ENCODE measurements around the gene BTBD6.

Gene BTBD6

DNA sequence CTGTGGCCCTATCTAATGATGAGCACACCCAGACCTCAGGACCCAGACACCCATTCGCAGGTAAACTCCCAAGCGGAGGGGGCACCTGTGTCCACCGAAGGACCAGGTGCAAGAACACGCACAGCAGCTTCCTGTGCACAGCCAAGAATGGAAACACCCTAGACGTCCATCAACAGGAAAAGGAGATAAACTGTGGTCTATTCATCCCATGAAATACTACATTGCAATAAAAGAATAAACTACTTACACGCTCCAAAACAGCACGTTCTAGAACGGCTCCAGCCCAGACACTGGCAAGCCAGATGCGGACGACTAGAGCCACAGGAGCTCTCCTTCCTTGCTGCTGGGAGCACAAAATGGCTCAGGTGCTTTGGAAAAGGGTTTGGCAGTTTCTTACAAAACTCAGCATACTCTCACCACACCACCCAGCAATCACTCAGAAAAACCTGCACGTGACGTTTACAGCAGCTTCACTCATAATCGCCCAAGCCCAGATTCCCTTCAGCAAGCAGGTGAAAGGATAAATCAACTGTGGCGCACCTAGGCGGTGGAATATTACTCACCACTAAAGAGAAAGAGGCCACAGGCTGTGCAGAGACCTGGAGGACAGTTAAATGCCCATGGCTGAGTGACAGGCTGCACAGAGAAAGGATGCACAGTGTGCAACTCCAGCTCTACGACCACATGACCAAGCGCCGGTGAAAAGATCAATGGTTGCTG, 31.5 kb downstream of the BTBD6 start:
- Histone ChIP-seq H3K36me3 (peaks cover 6 to 25% (median 15%) of the 10 kb centered on the region in 11 experiments; a peak in 17 of 22 replicates), H3K27me3 (no peaks in the 10 kb centered on the region), H3K4me2 (peak overlapping the region in 7 of 11 experiments; percentile 17 to 95 (median 30); a peak in 12 of 22 replicates), H3K9ac (no peak overlapping the region), H3K4me1 (peaks cover 22 to 86% (median 76%) of the 10 kb centered on the region in 10 experiments), H4K20me1 (peaks cover 65 to 87% (median 85%) of the 10 kb centered on the region in 11 experiments), H3K9me3 (replicated peaks in 1 of 11) (no peaks in the 10 kb centered on the region), H3K4me3 (no peak overlapping the region), H3K27ac (no peak overlapping the region)
- TF ChIP-seq Cebpa-rat (IDR thresholded peaks at IDR 0.05), result no peak

DNA sequence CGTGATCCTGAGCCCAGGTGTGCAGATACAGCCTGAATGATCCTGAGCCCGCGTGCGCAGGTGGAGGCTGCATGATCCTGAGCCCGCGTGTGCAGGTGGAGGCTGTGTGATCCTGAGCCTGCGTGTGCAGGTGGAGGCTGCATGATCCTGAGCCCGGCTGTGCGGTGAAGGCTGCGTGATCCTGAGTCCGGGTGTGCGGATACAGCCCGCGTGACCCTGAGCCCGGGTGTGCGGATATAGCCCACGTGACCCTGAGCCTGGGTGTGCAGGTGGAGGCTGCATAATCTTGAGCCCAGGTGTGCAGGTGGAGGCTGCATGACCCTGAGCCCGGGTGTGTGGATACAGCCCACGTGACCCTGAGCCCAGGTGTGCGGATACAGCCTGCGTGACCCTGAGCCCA, 32.2 kb downstream of the BTBD6 start:
- Histone ChIP-seq H3K9me3 (replicated peaks in 1 of 11) (no peaks in the 10 kb centered on the region), H3K4me1 (peaks cover 30 to 86% (median 76%) of the 10 kb centered on the region in 10 experiments), H4K20me1 (peaks cover 61 to 87% (median 85%) of the 10 kb centered on the region in 11 experiments), H3K4me3 (no peak overlapping the region), H3K9ac (no peak overlapping the region), H3K27me3 (no peaks in the 10 kb centered on the region), H3K27ac (no peak overlapping the region), H3K4me2 (peak overlapping the region in 5 of 11 experiments; percentile 27 to 95 (median 91); a peak in 9 of 22 replicates), H3K36me3 (peaks cover 6 to 25% (median 15%) of the 10 kb centered on the region in 11 experiments; a peak in 17 of 22 replicates)
- TF ChIP-seq Cebpa-rat (IDR thresholded peaks at IDR 0.05), result no peak

DNA sequence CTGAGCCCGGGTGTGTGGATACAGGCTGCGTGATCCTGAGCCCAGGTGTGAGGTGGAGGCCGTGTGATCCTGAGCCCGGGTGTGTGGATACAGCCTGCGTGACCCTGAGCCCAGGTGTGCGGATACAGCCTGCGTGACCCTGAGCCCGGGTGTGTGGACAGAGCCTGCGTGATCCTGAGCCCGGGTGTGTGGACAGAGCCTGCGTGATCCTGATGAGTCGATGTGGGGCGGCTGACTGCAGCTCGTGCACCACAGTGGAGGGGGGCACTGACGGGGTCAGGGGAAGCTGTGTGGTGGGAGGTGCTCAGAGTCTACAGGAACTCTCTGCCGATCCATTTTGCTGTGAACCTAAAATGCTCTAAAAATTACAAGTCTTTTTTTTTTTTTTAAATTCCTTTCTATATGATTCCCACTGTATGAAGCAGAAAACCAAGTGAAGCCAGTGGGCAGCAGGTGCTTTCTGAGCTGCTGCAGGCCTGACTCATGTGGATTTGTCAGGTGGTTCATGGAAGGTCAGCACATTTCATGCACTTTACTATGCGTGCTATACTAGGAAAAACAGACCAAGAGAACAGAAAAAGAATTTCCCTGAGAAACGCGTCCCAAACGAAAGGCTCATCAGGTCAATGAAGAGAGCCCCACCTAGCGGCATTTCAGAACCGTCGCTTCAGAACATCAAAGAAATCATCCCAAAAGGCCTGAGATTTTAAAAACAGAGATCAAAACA, 33.2 kb downstream of the BTBD6 start:
- peak overlapping the region in 3 of 11 experiments; percentile 0 to 33 (median 2); a peak in 1 of 22 replicates for H3K27ac ChIP-seq
- peak overlapping the region in 7 of 11 experiments; percentile 8 to 72 (median 58); a peak in 9 of 22 replicates for H3K9ac ChIP-seq
- no peak for TF ChIP-seq Cebpa-rat (IDR thresholded peaks at IDR 0.05)
- H4K20me1 ChIP-seq, result peaks cover 68 to 93% (median 91%) of the 10 kb centered on the region in 11 experiments
- peak overlapping the region in 10 of 11 experiments; percentile 40 to 95 (median 86); a peak in 20 of 22 replicates for H3K4me2 ChIP-seq
- H3K4me3 ChIP-seq, result no peak overlapping the region
- H3K9me3 ChIP-seq (replicated peaks in 1 of 11), result no peaks in the 10 kb centered on the region
- H3K27me3 ChIP-seq, result no peaks in the 10 kb centered on the region
- H3K36me3 ChIP-seq, result peaks cover 6 to 25% (median 15%) of the 10 kb centered on the region in 11 experiments; a peak in 17 of 22 replicates
- peaks cover 39 to 93% (median 83%) of the 10 kb centered on the region in 10 experiments for H3K4me1 ChIP-seq

DNA sequence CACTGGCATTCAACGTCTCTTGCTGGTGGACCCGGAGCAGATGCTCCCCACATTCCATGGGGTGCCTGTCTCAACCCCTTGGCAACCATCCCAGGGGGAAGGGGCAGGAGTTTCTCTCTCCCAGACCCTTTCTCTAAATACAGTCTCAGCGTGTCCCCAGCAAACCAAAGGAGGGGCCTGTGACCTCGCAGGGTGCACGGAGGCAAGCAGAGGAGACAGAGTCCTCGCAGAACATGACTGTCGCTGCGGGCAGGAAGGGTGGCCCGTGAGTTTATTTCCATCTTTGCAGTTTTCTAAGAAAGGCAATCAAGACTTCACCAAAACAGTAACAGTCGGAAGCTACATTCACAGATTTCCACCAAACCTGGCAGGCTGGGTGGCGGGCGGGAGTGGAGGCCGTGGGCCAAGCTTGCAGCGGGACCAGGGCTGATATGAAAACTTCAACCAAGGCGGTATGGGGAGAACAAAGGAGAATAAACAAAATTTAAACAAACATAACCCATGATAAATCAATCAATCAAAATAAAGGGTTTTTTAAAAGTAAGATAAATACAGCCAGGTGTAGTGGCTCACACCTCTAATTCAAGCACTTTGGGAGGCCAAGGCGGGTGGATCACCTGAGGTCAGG, 33.9 kb downstream of the BTBD6 start:
- Histone ChIP-seq H3K4me2 (peak overlapping the region in 10 of 11 experiments; percentile 40 to 95 (median 86); a peak in 20 of 22 replicates), H3K4me1 (peaks cover 39 to 100% (median 90%) of the 10 kb centered on the region in 10 experiments), H3K9me3 (replicated peaks in 1 of 11) (no peaks in the 10 kb centered on the region), H3K36me3 (peaks cover 6 to 25% (median 15%) of the 10 kb centered on the region in 11 experiments; a peak in 17 of 22 replicates), H3K4me3 (no peak overlapping the region; a peak in 1 of 20 replicates), H3K27ac (peak overlapping the region in 5 of 11 experiments; percentile 0 to 70 (median 29); a peak in 5 of 22 replicates), H4K20me1 (peaks cover 74 to 100% (median 98%) of the 10 kb centered on the region in 11 experiments), H3K9ac (peak overlapping the region in 9 of 11 experiments; percentile 8 to 72 (median 46); a peak in 15 of 22 replicates), H3K27me3 (no peaks in the 10 kb centered on the region)
- TF ChIP-seq Cebpa-rat (IDR thresholded peaks at IDR 0.05), result no peak

DNA sequence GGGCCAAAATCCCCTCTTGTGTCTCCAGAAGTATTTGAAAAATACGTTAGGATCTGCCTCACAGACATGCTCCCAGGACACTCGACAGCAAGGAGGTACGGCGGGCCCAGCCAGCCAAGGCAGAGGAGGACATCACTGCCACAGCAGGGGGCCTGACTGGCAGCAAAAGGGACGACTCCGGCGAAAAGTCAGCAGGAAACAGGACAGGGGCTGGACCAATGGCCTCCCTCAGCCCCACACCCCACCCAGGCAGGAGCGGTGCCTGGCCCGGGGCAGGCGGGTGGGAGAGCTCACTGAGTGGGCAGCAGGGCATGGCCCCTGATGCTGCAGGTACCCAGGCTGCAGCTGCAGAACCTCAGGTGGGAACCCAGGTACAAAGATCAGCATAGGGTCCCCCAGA, 34.7 kb downstream of the BTBD6 start:
- H3K27me3 ChIP-seq, result no peaks in the 10 kb centered on the region
- peak overlapping the region; percentile 64 to 95 (median 84); a peak in 21 of 22 replicates for H3K4me2 ChIP-seq
- peaks cover 82 to 100% (median 99%) of the 10 kb centered on the region in 11 experiments for H4K20me1 ChIP-seq
- H3K4me3 ChIP-seq, result no peak overlapping the region
- peak overlapping the region in 8 of 11 experiments; percentile 3 to 72 (median 50); a peak in 12 of 22 replicates for H3K9ac ChIP-seq
- peaks cover 6 to 25% (median 15%) of the 10 kb centered on the region in 11 experiments; a peak in 17 of 22 replicates for H3K36me3 ChIP-seq
- peak overlapping the region in 7 of 11 experiments; percentile 20 to 70 (median 60); a peak in 11 of 22 replicates for H3K27ac ChIP-seq
- TF ChIP-seq Cebpa-rat (IDR thresholded peaks at IDR 0.05), result no peak
- peaks cover 39 to 100% (median 90%) of the 10 kb centered on the region in 10 experiments for H3K4me1 ChIP-seq
- no peaks in the 10 kb centered on the region for H3K9me3 ChIP-seq (replicated peaks in 1 of 11)

DNA sequence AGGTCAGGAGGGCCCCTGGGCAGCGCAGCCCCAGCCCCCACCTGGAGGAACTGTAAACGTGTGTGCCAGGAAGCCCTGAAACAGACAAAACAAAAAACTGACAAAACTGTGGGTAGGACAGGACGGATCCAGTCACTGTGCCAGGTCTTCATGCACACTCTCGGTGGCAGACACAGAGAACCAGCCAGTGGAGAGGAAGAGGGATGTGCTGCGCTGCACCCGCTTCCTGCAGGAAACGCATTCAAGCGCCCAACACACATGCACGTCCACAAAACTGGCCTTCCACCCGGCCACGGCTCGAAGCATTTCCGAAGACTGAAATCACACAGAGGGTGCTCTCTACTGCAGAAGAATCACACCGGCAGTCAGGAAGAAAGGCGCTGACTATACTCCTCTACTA, 35.6 kb downstream of the BTBD6 start:
- Histone ChIP-seq H3K4me1 (peaks cover 39 to 100% (median 95%) of the 10 kb centered on the region in 10 experiments), H3K27me3 (no peaks in the 10 kb centered on the region), H3K9me3 (replicated peaks in 1 of 11) (no peaks in the 10 kb centered on the region), H3K27ac (peak overlapping the region in 8 of 11 experiments; percentile 39 to 70 (median 58); a peak in 15 of 22 replicates), H3K4me3 (peak overlapping the region in 3 of 10 experiments; percentile 4 to 14 (median 6); a peak in 1 of 20 replicates), H3K4me2 (peak overlapping the region; percentile 64 to 95 (median 84)), H3K9ac (peak overlapping the region in 8 of 11 experiments; percentile 24 to 72 (median 50); a peak in 13 of 22 replicates), H3K36me3 (peaks cover 6 to 25% (median 15%) of the 10 kb centered on the region in 11 experiments; a peak in 17 of 22 replicates), H4K20me1 (peaks cover 85 to 100% (median 94%) of the 10 kb centered on the region in 11 experiments)
- TF ChIP-seq Cebpa-rat (IDR thresholded peaks at IDR 0.05), result no peak

DNA sequence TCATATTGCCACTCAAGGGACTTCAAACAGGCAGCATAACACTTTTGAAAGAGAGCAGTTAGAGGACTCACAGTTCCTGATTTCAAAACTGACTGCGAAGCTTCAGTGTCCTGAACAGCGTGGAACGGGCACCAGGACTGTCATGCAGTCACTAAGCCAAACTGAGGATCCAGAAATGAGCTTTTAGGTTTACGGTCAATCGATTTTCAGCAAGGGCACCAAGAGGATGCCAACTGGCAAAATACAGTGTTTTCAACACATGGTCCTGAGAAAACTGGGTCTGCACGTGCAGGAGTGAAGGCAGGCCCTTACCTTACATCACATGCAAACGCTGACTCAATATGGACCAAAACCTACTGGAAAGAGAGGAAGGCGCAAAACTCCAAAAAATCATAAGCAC, 36.8 kb downstream of the BTBD6 start:
- Histone ChIP-seq H3K9ac (peak overlapping the region in 5 of 11 experiments; percentile 4 to 72 (median 21); a peak in 5 of 22 replicates), H3K4me3 (no peak overlapping the region), H3K36me3 (peaks cover 5 to 17% (median 12%) of the 10 kb centered on the region in 11 experiments; a peak in 17 of 22 replicates), H4K20me1 (peaks cover 74 to 100% (median 94%) of the 10 kb centered on the region in 11 experiments), H3K9me3 (replicated peaks in 1 of 11) (no peaks in the 10 kb centered on the region), H3K4me1 (peaks cover 41 to 100% (median 98%) of the 10 kb centered on the region in 10 experiments), H3K27ac (peak overlapping the region in 3 of 11 experiments; percentile 2 to 66 (median 63); a peak in 2 of 22 replicates), H3K4me2 (peak overlapping the region; percentile 64 to 95 (median 84)), H3K27me3 (no peaks in the 10 kb centered on the region)
- TF ChIP-seq Cebpa-rat (IDR thresholded peaks at IDR 0.05), result no peak

DNA sequence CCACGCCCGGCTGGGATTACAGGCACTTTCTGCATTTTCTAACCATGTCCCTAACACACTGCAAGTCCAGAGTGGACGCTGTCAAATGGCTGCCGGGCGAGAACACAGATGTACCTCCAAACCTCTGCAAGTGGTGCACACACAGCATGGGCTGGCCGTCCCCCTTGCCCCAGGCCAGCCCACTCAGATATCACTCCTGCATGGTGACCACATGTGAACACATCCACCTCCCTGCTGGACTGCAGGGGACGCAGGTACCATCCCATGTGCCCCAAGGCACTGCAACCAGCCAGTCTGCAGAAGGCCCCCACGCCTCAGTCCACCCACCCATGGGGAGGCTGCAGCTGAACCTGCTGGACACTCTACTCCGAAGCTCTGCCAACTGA, 38.4 kb downstream of the BTBD6 start:
- no peak overlapping the region for H3K4me3 ChIP-seq
- H3K9ac ChIP-seq, result 0 out of 22 replicates have a peak overlapping the region, but pooled peaks of 1 of the 11 experiments have one; percentile 49
- H3K9me3 ChIP-seq (replicated peaks in 1 of 11), result no peaks in the 10 kb centered on the region
- no peak for TF ChIP-seq Cebpa-rat (IDR thresholded peaks at IDR 0.05)
- H3K27me3 ChIP-seq, result no peaks in the 10 kb centered on the region
- H3K4me1 ChIP-seq, result peaks cover 56 to 100% (median 98%) of the 10 kb centered on the region in 10 experiments
- peaks cover 0 to 5% (median 0%) of the 10 kb centered on the region in 11 experiments; a peak in 2 of 22 replicates for H3K36me3 ChIP-seq
- peaks cover 66 to 100% (median 91%) of the 10 kb centered on the region in 11 experiments for H4K20me1 ChIP-seq
- H3K4me2 ChIP-seq, result peak overlapping the region in 9 of 11 experiments; percentile 74 to 95 (median 87); a peak in 17 of 22 replicates
- H3K27ac ChIP-seq, result no peak overlapping the region
